GM19238 (cell line): ENCODE measurements around the gene MAGEA4.

Source experiments
- DNase-seq: peaks from one replicate; pipeline ENCODE4 v3.0.0; 2011; ENCODE audit warnings: low spot score; ENCODE audit not compliant: insufficient read length

Gene MAGEA4

DNA sequence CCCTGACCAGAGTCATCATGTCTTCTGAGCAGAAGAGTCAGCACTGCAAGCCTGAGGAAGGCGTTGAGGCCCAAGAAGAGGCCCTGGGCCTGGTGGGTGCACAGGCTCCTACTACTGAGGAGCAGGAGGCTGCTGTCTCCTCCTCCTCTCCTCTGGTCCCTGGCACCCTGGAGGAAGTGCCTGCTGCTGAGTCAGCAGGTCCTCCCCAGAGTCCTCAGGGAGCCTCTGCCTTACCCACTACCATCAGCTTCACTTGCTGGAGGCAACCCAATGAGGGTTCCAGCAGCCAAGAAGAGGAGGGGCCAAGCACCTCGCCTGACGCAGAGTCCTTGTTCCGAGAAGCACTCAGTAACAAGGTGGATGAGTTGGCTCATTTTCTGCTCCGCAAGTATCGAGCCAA is 11.0 kb downstream of the MAGEA4 start:
- DNase-seq: no peak

- no peak for DNase-seq
Observed at GRCh38 chrX:151929126-151929525, 16.4 kb downstream of the MAGEA4 start.

- no peak for DNase-seq
Observed at GRCh38 chrX:151935358-151935757, 22.7 kb downstream of the MAGEA4 start.

- no peak for DNase-seq
Observed at GRCh38 chrX:151938172-151938571, 25.5 kb downstream of the MAGEA4 start.

GRCh38 chrX:151954730-151955129 is 42.0 kb downstream of the MAGEA4 start:
- DNase-seq: no peak

- DNase-seq: no peak
Observed at GRCh38 chrX:151958101-151958500, 45.4 kb downstream of the MAGEA4 start.

GRCh38 chrX:151962034-151962433 is 49.3 kb downstream of the MAGEA4 start:
- DNase-seq: no peak

- DNase-seq: no peak
Observed at GRCh38 chrX:151966236-151966635, 53.5 kb downstream of the MAGEA4 start.

DNA sequence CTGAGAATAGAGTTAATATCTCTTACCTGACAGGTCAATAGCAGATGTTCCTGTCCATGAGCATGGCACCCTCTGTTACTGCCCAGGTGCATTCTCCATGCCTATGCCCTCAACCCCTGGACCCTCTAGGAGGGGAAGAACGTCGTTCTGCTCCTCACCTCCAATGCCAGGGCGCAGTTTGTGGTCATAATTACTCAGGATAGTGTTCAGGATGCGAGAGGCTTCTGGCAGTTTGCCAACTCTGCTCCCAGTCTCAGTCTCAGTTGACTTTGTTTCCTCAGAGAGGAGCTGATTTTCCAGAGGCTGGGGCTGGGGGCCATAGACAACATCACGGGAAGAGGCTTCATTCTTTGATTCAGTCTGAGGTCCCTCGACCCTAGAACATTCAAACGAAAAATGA is 57.3 kb downstream of the MAGEA4 start:
- no peak for DNase-seq

- no peak for DNase-seq
Observed at GRCh38 chrX:151970661-151971060, 58.0 kb downstream of the MAGEA4 start.

DNA sequence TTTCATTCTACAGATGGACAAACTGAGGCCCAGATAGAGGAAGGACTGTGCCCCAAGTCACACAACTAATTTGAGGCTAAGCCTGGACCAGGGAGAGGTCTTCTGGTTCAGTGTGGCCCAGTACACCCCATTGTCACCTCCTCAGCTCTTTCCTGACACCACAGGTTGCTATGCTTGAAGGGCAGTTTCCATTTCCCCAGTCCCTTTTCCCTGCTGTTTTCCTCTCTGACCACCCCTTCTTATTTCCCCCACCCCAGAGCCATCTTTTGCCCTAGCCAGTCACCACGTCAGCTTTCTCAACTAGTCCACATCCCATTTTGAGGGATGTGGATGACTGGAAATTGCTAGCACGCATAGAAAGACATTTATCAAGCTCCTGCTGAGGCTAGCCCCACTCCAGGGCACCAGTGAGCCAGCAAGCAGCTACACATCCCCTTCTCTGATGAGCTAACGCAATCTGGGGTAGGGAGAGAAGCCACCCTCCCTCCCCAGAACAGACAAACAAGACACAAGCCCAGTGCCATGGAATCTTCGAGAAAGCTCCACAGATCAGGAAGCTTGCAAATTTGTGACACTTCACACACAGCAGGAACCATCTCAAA is 60.5 kb downstream of the MAGEA4 start:
- no peak for DNase-seq

GRCh38 chrX:151973851-151974335 is 61.2 kb downstream of the MAGEA4 start:
- no peak for DNase-seq
